ENCODE results near the gene PLEKHA7. TPM values are rescaled to one million over a fixed set of nuclear protein-coding genes. Genes with fewer than 3 reads are reported as not detected.

Gene PLEKHA7
- total and polyA plus RNA-seq, 2 of the 13 experiments (the other 11 are each of a cell fraction or from before 2014, with no cell fraction given): 17.5 to 18.7 TPM

GRCh38 chr11:16963316-16963876 is 50.8 kb downstream of the PLEKHA7 start:
- peaks cover 44% of the 10 kb centered on the region for H3K4me1 ChIP-seq (ENCODE audit: insufficient read depth, low read length)
- no peak for ATAC-seq
- in situ Hi-C loops (cut with HindIII; ENCODE audit: extremely low pct_ligation_motif_present, low pct_unique_long_range_greater_than_20kb) (no loop called here), intact Hi-C loops (cut with micrococcal nuclease; ENCODE audit: unreplicated experiment) (no loop called here)
- no peak overlapping the region for H3K9ac ChIP-seq (ENCODE audit: insufficient read depth, low read depth, low read length)
- no peak overlapping the region for H2AFZ ChIP-seq (ENCODE audit: low read length)
- no peaks in the 10 kb centered on the region for H3K9me3 ChIP-seq (ENCODE audit: low read length)
- ChIA-PET POLR2A (no interaction called here), CTCF (ENCODE audit: low intra/inter-chr PET ratio, low total read pairs) (no interaction called here)
- WGBS (ENCODE audit: low lambda C conversion rate): 100% methylated on average over 3 of the region's 3 CpGs
- H3K4me2 ChIP-seq (ENCODE audit: low read depth, low read length): no peak overlapping the region
- peaks cover 0 to 3% of the 10 kb centered on the region in 2 experiments; a peak in 1 of 5 replicates for H3K36me3 ChIP-seq (replicated peaks in 1 of 2; ENCODE audit: control insufficient read depth in 1 of 2, insufficient read depth in 2 of 2, low read length in 2 of 2)
- no peaks in the 10 kb centered on the region; the same call in 1 of the 2 replicates for H4K20me1 ChIP-seq (ENCODE audit: insufficient read depth, low read length)
- DNase-seq (ENCODE audit: low spot score): no peak
- no TSS peak for BruUV-seq (replicated peaks)
- H3K27ac ChIP-seq (ENCODE audit: extremely low read length, insufficient read depth, low read length): no peak overlapping the region
- H3K79me2 ChIP-seq (ENCODE audit: insufficient read depth, low read length): peaks cover 20% of the 10 kb centered on the region
- no peaks in the 10 kb centered on the region for H3K27me3 ChIP-seq (ENCODE audit: control insufficient read depth in 1 of 2, insufficient read depth in 2 of 2, low read length in 2 of 2)
- no peak for FAIRE-seq
- no peak overlapping the region for H3K4me3 ChIP-seq (replicated peaks in 1 of 3; ENCODE audit: insufficient read depth in 1 of 3, low read depth in 2 of 3, low read length in 3 of 3)
- TF ChIP-seq ZNF17 (CRISPR knock-in tag; IDR thresholded peaks at IDR 0.05): no peak
- TF ChIP-seq ZNF282 (IDR thresholded peaks at IDR 0.05; ENCODE audit: partially characterized antibody): no peak
- TF ChIP-seq CTCF (CRISPR knock-in tag; IDR thresholded peaks at IDR 0.05): no peak
- TF ChIP-seq CBX2 (IDR thresholded peaks at IDR 0.05; ENCODE audit: low read depth, low read length): no peak
- no peak for TF ChIP-seq CBX2 (CRISPR knock-in tag; IDR thresholded peaks at IDR 0.05; ENCODE audit: low read depth)
- no peak for TF ChIP-seq NFRKB (IDR thresholded peaks at IDR 0.05)
- TF ChIP-seq NAIF1 (CRISPR knock-in tag; IDR thresholded peaks at IDR 0.05; ENCODE audit: borderline replicate concordance): no peak
- no peak for TF ChIP-seq PAF1 (CRISPR knock-in tag; IDR thresholded peaks at IDR 0.05)
- no peak for TF ChIP-seq ZNF737 (CRISPR knock-in tag; IDR thresholded peaks at IDR 0.05; ENCODE audit: borderline replicate concordance)
- TF ChIP-seq ZNF639 (CRISPR knock-in tag; conservative IDR thresholded peaks at IDR 0.05): no peak
- no peak for TF ChIP-seq MYPOP (CRISPR knock-in tag; IDR thresholded peaks at IDR 0.05)
- TF ChIP-seq ZIK1 (CRISPR knock-in tag; IDR thresholded peaks at IDR 0.05; ENCODE audit: borderline replicate concordance, low read depth): no peak
- no peak for TF ChIP-seq ZSCAN9 (CRISPR knock-in tag; IDR thresholded peaks at IDR 0.05; ENCODE audit: borderline replicate concordance)
- TF ChIP-seq ZNF382 (CRISPR knock-in tag; IDR thresholded peaks at IDR 0.05; ENCODE audit: borderline replicate concordance): no peak
- TF ChIP-seq ETV6 (CRISPR knock-in tag; conservative IDR thresholded peaks at IDR 0.05): no peak
- no peak for TF ChIP-seq NCOA2 (CRISPR knock-in tag; IDR thresholded peaks at IDR 0.05)
- TF ChIP-seq HOMEZ (CRISPR knock-in tag; IDR thresholded peaks at IDR 0.05; ENCODE audit: low read depth): no peak
- TF ChIP-seq HNF1B (CRISPR knock-in tag; IDR thresholded peaks at IDR 0.05): no peak
